HUES64 (cell line): ENCODE measurements around the gene UBE2H.

Source experiments
- H3K27ac ChIP-seq: 2 replicates; pipeline ENCODE4 v1.7.0; 2013; ENCODE audit warnings: low read depth, low read length, inconsistent platforms
- H3K27me3 ChIP-seq: 2 replicates; pipeline ENCODE4 v1.6.1; 2013; ENCODE audit warnings: mild to moderate bottlenecking, low read length; ENCODE audit not compliant: insufficient read depth
- H3K36me3 ChIP-seq: 2 replicates; pipeline ENCODE4 v1.6.1; 2013; ENCODE audit warnings: mild to moderate bottlenecking, low read length; ENCODE audit not compliant: insufficient read depth
- H3K4me1 ChIP-seq: 2 replicates; pipeline ENCODE4 v1.6.1; 2013; ENCODE audit warnings: mild to moderate bottlenecking, low read length, moderate library complexity; ENCODE audit not compliant: insufficient read depth
- H3K4me3 ChIP-seq: 2 replicates; pipeline ENCODE4 v1.5.1; 2013; ENCODE audit warnings: mild to moderate bottlenecking, low read length, moderate library complexity
- H3K9ac ChIP-seq: 2 replicates; pipeline ENCODE4 v1.6.1; 2013; ENCODE audit warnings: mild to moderate bottlenecking, low read depth, low read length
- H3K9me3 ChIP-seq: 2 replicates; pipeline ENCODE4 v1.6.1; 2013; ENCODE audit warnings: low read depth, low read length; ENCODE audit not compliant: insufficient read depth
- WGBS: fragments of 150-250, 120-280 bp; methylation state at CpG from one replicate; pipeline ENCODE4 v1.1.7; 2013; ENCODE audit warnings: missing lambda C conversion rate; 5-methylcytosine and 5-hydroxymethylcytosine counted together

Gene UBE2H

GRCh38 chr7:129949292-129950133 lies 3.2 kb downstream of the UBE2H start:
- H3K9me3 ChIP-seq: peaks cover 4% of the 10 kb centered on the region; the same call in 1 of the 2 replicates
- peaks cover 15% of the 10 kb centered on the region for H3K36me3 ChIP-seq
- peak overlapping the region; percentile 92 for H3K4me3 ChIP-seq
- peaks cover 29% of the 10 kb centered on the region for H3K4me1 ChIP-seq
- 3% methylated on average over 10 of the region's 10 CpGs for WGBS
- H3K27ac ChIP-seq: peak overlapping the region; percentile 96
- no peaks in the 10 kb centered on the region for H3K27me3 ChIP-seq
- H3K9ac ChIP-seq: peak overlapping the region; percentile 92

GRCh38 chr7:129948877-129949291 lies 3.9 kb downstream of the UBE2H start:
- Histone ChIP-seq H3K4me1 (peaks cover 29% of the 10 kb centered on the region), H3K9me3 (peaks cover 4% of the 10 kb centered on the region; the same call in 1 of the 2 replicates), H3K9ac (peak overlapping the region; percentile 92), H3K36me3 (peaks cover 16% of the 10 kb centered on the region), H3K4me3 (peak overlapping the region; percentile 92), H3K27ac (peak overlapping the region; percentile 96), H3K27me3 (no peaks in the 10 kb centered on the region)
- WGBS: 1% methylated on average over 10 of the region's 10 CpGs

- Histone ChIP-seq H3K9me3 (peaks cover 4% of the 10 kb centered on the region; the same call in 1 of the 2 replicates), H3K27me3 (no peaks in the 10 kb centered on the region), H3K9ac (no peak overlapping the region), H3K4me3 (peak overlapping the region; percentile 92), H3K4me1 (peaks cover 27% of the 10 kb centered on the region), H3K36me3 (peaks cover 22% of the 10 kb centered on the region), H3K27ac (peak overlapping the region; percentile 96; the same call in 1 of the 2 replicates)
- WGBS: 94% methylated on average over 5 of the region's 5 CpGs
Observed at GRCh38 chr7:129948338-129948737, 4.4 kb downstream of the UBE2H start.

GRCh38 chr7:129947701-129948100 lies 5.1 kb downstream of the UBE2H start:
- Histone ChIP-seq H3K27me3 (no peaks in the 10 kb centered on the region), H3K9me3 (peaks cover 4% of the 10 kb centered on the region; the same call in 1 of the 2 replicates), H3K9ac (no peak overlapping the region), H3K27ac (peak overlapping the region; percentile 26; the same call in 1 of the 2 replicates), H3K4me3 (no peak overlapping the region), H3K4me1 (peaks cover 23% of the 10 kb centered on the region), H3K36me3 (peaks cover 26% of the 10 kb centered on the region)
- 94% methylated on average over 8 of the region's 8 CpGs for WGBS

GRCh38 chr7:129947049-129947448 lies 5.7 kb downstream of the UBE2H start:
- peaks cover 4% of the 10 kb centered on the region; the same call in 1 of the 2 replicates for H3K9me3 ChIP-seq
- 94% methylated on average over 3 of the region's 3 CpGs for WGBS
- no peak overlapping the region for H3K4me3 ChIP-seq
- H3K9ac ChIP-seq: no peak overlapping the region
- H3K36me3 ChIP-seq: peaks cover 26% of the 10 kb centered on the region
- no peak overlapping the region for H3K27ac ChIP-seq
- peaks cover 23% of the 10 kb centered on the region for H3K4me1 ChIP-seq
- H3K27me3 ChIP-seq: no peaks in the 10 kb centered on the region

- WGBS: 100% methylated on average over 5 of the region's 5 CpGs
- H3K36me3 ChIP-seq: peaks cover 26% of the 10 kb centered on the region
- no peak overlapping the region for H3K4me3 ChIP-seq
- H3K27ac ChIP-seq: no peak overlapping the region
- peaks cover 4% of the 10 kb centered on the region; the same call in 1 of the 2 replicates for H3K9me3 ChIP-seq
- peaks cover 23% of the 10 kb centered on the region for H3K4me1 ChIP-seq
- no peaks in the 10 kb centered on the region for H3K27me3 ChIP-seq
- H3K9ac ChIP-seq: no peak overlapping the region
Observed at GRCh38 chr7:129946282-129946681, 6.5 kb downstream of the UBE2H start.

DNA sequence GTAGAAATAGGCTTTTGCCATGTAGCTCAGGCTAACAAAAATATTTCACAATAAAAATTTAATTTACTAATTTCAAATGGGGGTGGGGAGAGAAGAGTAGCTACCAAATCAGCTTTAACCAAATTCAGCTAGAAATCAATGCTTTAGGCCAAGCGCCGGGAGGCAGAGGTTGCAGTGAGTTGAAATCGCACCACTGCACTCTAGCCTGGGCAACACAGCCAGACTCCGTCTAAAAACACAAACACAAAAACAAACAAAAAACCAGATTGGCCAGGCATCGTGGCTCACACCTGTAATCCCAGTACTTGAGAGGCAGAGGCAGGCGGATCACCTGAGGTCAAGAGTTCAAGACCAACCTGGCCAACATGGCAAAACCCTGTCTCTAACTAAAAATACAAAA lies 9.4 kb downstream of the UBE2H start:
- Histone ChIP-seq H3K9ac (no peak overlapping the region), H3K4me3 (no peak overlapping the region), H3K27me3 (no peaks in the 10 kb centered on the region), H3K4me1 (peaks cover 20% of the 10 kb centered on the region), H3K9me3 (peaks cover 4% of the 10 kb centered on the region; the same call in 1 of the 2 replicates), H3K27ac (no peak overlapping the region), H3K36me3 (peaks cover 26% of the 10 kb centered on the region)
- WGBS: 96% methylated on average over 6 of the region's 6 CpGs

- H3K27ac ChIP-seq: no peak overlapping the region
- no peak overlapping the region for H3K9ac ChIP-seq
- WGBS: 81% methylated on average over 2 of the region's 2 CpGs
- H3K4me1 ChIP-seq: no peaks in the 10 kb centered on the region
- H3K4me3 ChIP-seq: no peak overlapping the region
- H3K27me3 ChIP-seq: no peaks in the 10 kb centered on the region
- H3K9me3 ChIP-seq: peaks cover 4% of the 10 kb centered on the region; the same call in 1 of the 2 replicates
- peaks cover 25% of the 10 kb centered on the region for H3K36me3 ChIP-seq
Observed at GRCh38 chr7:129940329-129940728, 12.4 kb downstream of the UBE2H start.

GRCh38 chr7:129939881-129940280 lies 12.9 kb downstream of the UBE2H start:
- WGBS: 94% methylated on average over 3 of the region's 4 CpGs
- Histone ChIP-seq H3K9me3 (peaks cover 2% of the 10 kb centered on the region; the same call in 1 of the 2 replicates), H3K9ac (no peak overlapping the region), H3K27me3 (no peaks in the 10 kb centered on the region), H3K36me3 (peaks cover 25% of the 10 kb centered on the region), H3K4me1 (no peaks in the 10 kb centered on the region), H3K27ac (no peak overlapping the region), H3K4me3 (no peak overlapping the region)

GRCh38 chr7:129933627-129934026 lies 19.1 kb downstream of the UBE2H start:
- H3K36me3 ChIP-seq: peaks cover 13% of the 10 kb centered on the region
- no peak overlapping the region for H3K9ac ChIP-seq
- H3K9me3 ChIP-seq: no peaks in the 10 kb centered on the region
- no peak overlapping the region for H3K27ac ChIP-seq
- no peak overlapping the region for H3K4me3 ChIP-seq
- no peaks in the 10 kb centered on the region for H3K27me3 ChIP-seq
- H3K4me1 ChIP-seq: 0 out of 2 replicates have a peak, but pooled peaks cover 9% of the 10 kb centered on the region
- WGBS: 97% methylated on average over 3 of the region's 3 CpGs

GRCh38 chr7:129926618-129927017 lies 26.1 kb downstream of the UBE2H start:
- WGBS: 95% methylated on average over 3 of the region's 3 CpGs
- Histone ChIP-seq H3K9ac (no peak overlapping the region), H3K27me3 (no peaks in the 10 kb centered on the region), H3K4me1 (no peaks in the 10 kb centered on the region), H3K9me3 (no peaks in the 10 kb centered on the region), H3K4me3 (no peak overlapping the region), H3K27ac (no peak overlapping the region), H3K36me3 (peaks cover 19% of the 10 kb centered on the region)
